ENCODE data around the gene TTC17.
"Not testable (repeated sequence)": the region's sequence is repeated elsewhere in the genome, so short reads cannot be mapped to it uniquely, and the experiment has no call there.

The TTC17 gene

GRCh38 chr11:43467958-43468357 is 109.2 kb downstream of the TTC17 start (continued):
- no peak for TF ChIP-seq ZBTB11 (tag by site-specific recombination; conservative IDR thresholded peaks at IDR 0.05; ENCODE audit: low read depth)
- no peak for TF ChIP-seq GFI1B (tag by site-specific recombination; IDR thresholded peaks at IDR 0.05)
- no peak for TF ChIP-seq ZNF510 (tag by site-specific recombination; IDR thresholded peaks at IDR 0.05; ENCODE audit: insufficient replicate concordance)
- TF ChIP-seq ZNF248 (tag by site-specific recombination; IDR thresholded peaks at IDR 0.05), result no peak
- TF ChIP-seq ZNF555 (tag by site-specific recombination; conservative IDR thresholded peaks at IDR 0.05), result no peak
- no peak for TF ChIP-seq ZNF239 (tag by site-specific recombination; IDR thresholded peaks at IDR 0.05)

- H3K4me1 ChIP-seq (ENCODE audit: control insufficient read depth, insufficient read depth, low read length); H3K27ac ChIP-seq (ENCODE audit: extremely low read depth, low read depth, low read length); H3K9me3 ChIP-seq (ENCODE audit: control insufficient read depth, insufficient read depth, low read depth, low read length); H3K4me3 ChIP-seq (ENCODE audit: low read depth, low read length); POLR2A ChIA-PET; H3K36me3 ChIP-seq (ENCODE audit: control insufficient read depth in 2 of 2, insufficient read depth in 1 of 2, low read length in 2 of 2); CTCF ChIA-PET: not testable (repeated sequence)
These were observed 118.8 kb downstream of the TTC17 start for GRCh38 chr11:43477491-43477890.

- Histone ChIP-seq H3K27ac (ENCODE audit: extremely low read depth, low read depth, low read length) (no peak overlapping the region), H3K4me1 (ENCODE audit: control insufficient read depth, insufficient read depth, low read length) (no peaks in the 10 kb centered on the region), H3K4me3 (ENCODE audit: low read depth, low read length) (no peak overlapping the region), H3K9me3 (ENCODE audit: control insufficient read depth, insufficient read depth, low read depth, low read length) (no peaks in the 10 kb centered on the region), H3K36me3 (ENCODE audit: control insufficient read depth in 2 of 2, insufficient read depth in 1 of 2, low read length in 2 of 2) (peaks cover 0 to 15% of the 10 kb centered on the region in 2 experiments; a peak in 1 of 3 replicates)
- CTCF ChIA-PET, result no interaction called here
- POLR2A ChIA-PET, result no interaction called here
- TF ChIP-seq ZNF654 (tag by site-specific recombination; IDR thresholded peaks at IDR 0.05; ENCODE audit: low read depth), result no peak
- no peak for TF ChIP-seq BCL6B (tag by site-specific recombination; IDR thresholded peaks at IDR 0.05)
- no peak for TF ChIP-seq TSHZ1 (tag by site-specific recombination; IDR thresholded peaks at IDR 0.05; ENCODE audit: borderline replicate concordance)
- TF ChIP-seq ZNF518A (tag by site-specific recombination; conservative IDR thresholded peaks at IDR 0.05; ENCODE audit: low read depth), result no peak
- TF ChIP-seq PATZ1 (tag by site-specific recombination; IDR thresholded peaks at IDR 0.05), result no peak
- TF ChIP-seq OVOL3 (tag by site-specific recombination; IDR thresholded peaks at IDR 0.05), result no peak
- no peak for TF ChIP-seq SCRT2 (tag by site-specific recombination; IDR thresholded peaks at IDR 0.05)
- no peak for TF ChIP-seq ZNF175 (tag by site-specific recombination; IDR thresholded peaks at IDR 0.05)
These were observed 127.4 kb downstream of the TTC17 start for GRCh38 chr11:43486141-43486540.
